ENCODE data around the gene PPP1R9A.

The PPP1R9A gene

DNA sequence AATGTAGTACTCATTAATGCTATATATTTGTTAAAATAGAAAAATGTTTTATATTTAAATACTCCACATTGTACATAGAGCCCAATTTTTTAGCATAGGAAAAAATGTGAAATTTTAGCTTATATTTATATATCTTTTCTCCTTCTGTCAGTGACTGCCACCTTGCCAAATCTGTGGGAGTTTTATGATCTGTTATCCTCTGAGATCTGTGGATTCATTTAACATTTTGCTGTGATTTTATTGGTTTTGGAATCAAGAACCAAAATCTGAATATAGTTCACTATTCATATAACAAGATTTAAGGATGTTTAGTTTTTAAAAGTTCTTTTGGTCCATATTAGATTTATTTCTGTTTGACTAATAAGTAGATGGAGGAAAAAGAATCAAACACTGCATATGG, 127.9 kb downstream of the PPP1R9A start:
- H4K91ac ChIP-seq (ENCODE audit: low read depth, low read length, poor library complexity), result no peak overlapping the region
- no peak overlapping the region for H2BK15ac ChIP-seq (ENCODE audit: low read length)
- no peak overlapping the region for H2AK5ac ChIP-seq (ENCODE audit: low read depth, low read length)
- no peaks in the 10 kb centered on the region for H3K36me3 ChIP-seq (replicated peaks in 1 of 2; ENCODE audit: control insufficient read depth in 2 of 2, insufficient read depth in 2 of 2, low read length in 2 of 2)
- H2BK5ac ChIP-seq (ENCODE audit: low read length), result no peak overlapping the region
- no peak overlapping the region for H3K4ac ChIP-seq (ENCODE audit: low read length)
- no peaks in the 10 kb centered on the region for H3K79me1 ChIP-seq (ENCODE audit: low read depth, low read length)
- no peaks in the 10 kb centered on the region for H3K4me1 ChIP-seq (ENCODE audit: control insufficient read depth in 2 of 2, insufficient read depth in 1 of 2, low read depth in 1 of 2, low read length in 2 of 2)
- no peak overlapping the region for H3K14ac ChIP-seq (ENCODE audit: low read length)
- no peak overlapping the region for H3K4me2 ChIP-seq (ENCODE audit: insufficient read depth, low read length, poor library complexity, severe bottlenecking)
- H3K27me3 ChIP-seq (ENCODE audit: control insufficient read depth in 3 of 3, insufficient read depth in 3 of 3, low read depth in 1 of 3, low read length in 3 of 3), result no peaks in the 10 kb centered on the region
- no peak overlapping the region for H3K23ac ChIP-seq (ENCODE audit: low read depth, low read length, poor library complexity)
- no peak overlapping the region for H4K8ac ChIP-seq (ENCODE audit: low read depth, low read length)
- H3K9me3 ChIP-seq (replicated peaks in 1 of 2; ENCODE audit: control insufficient read depth in 2 of 2, insufficient read depth in 1 of 2, low read depth in 1 of 2, low read length in 2 of 2), result no peaks in the 10 kb centered on the region
- no peak overlapping the region for H3K9ac ChIP-seq (ENCODE audit: low read depth, low read length, poor library complexity)
- no peak overlapping the region for H2BK12ac ChIP-seq (ENCODE audit: low read length)
- no peak overlapping the region for H2BK120ac ChIP-seq (ENCODE audit: low read depth, low read length)
- no peak overlapping the region for H3K18ac ChIP-seq (ENCODE audit: low read length)
- H3K27ac ChIP-seq (replicated peaks; ENCODE audit: low read length), result no peak overlapping the region
- H3K4me3 ChIP-seq (ENCODE audit: low read length in 2 of 2), result no peak overlapping the region
- no peak for DNase-seq (ENCODE audit: low spot score)
- no peak overlapping the region for H2AFZ ChIP-seq (ENCODE audit: low read length)

DNA sequence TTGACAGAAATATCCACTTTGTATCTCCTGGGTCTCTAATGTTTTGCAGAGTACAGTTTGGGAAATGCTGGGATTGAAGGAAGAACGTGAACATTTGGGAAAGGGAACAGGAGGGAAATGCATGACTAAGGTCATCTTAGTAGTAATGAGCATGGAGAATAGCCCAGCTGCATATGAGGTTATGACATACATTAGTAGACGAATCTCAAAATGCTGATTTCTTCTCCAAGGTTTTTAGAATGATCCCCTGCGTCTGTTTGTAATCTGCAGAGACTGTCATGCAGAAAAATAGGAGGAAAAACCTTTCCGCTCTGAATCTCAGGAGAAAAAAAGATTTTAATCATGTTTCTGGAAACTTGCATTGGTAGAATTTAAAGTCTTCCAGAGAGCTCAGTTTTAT, 133.6 kb downstream of the PPP1R9A start:
- Histone ChIP-seq H3K4ac (ENCODE audit: low read length) (no peak overlapping the region), H2BK120ac (ENCODE audit: low read depth, low read length) (no peak overlapping the region), H2BK5ac (ENCODE audit: low read length) (no peak overlapping the region), H3K79me1 (ENCODE audit: low read depth, low read length) (no peaks in the 10 kb centered on the region), H3K9me3 (replicated peaks in 1 of 2; ENCODE audit: control insufficient read depth in 2 of 2, insufficient read depth in 1 of 2, low read depth in 1 of 2, low read length in 2 of 2) (no peaks in the 10 kb centered on the region), H3K9ac (ENCODE audit: low read depth, low read length, poor library complexity) (no peak overlapping the region), H3K27ac (replicated peaks; ENCODE audit: low read length) (no peak overlapping the region), H3K18ac (ENCODE audit: low read length) (no peak overlapping the region), H2AK5ac (ENCODE audit: low read depth, low read length) (no peak overlapping the region), H3K36me3 (replicated peaks in 1 of 2; ENCODE audit: control insufficient read depth in 2 of 2, insufficient read depth in 2 of 2, low read length in 2 of 2) (no peaks in the 10 kb centered on the region), H3K14ac (ENCODE audit: low read length) (no peak overlapping the region), H3K23ac (ENCODE audit: low read depth, low read length, poor library complexity) (no peak overlapping the region), H4K8ac (ENCODE audit: low read depth, low read length) (no peak overlapping the region), H2BK15ac (ENCODE audit: low read length) (no peak overlapping the region), H2BK12ac (ENCODE audit: low read length) (no peak overlapping the region), H4K91ac (ENCODE audit: low read depth, low read length, poor library complexity) (no peak overlapping the region), H3K4me2 (ENCODE audit: insufficient read depth, low read length, poor library complexity, severe bottlenecking) (no peak overlapping the region), H2AFZ (ENCODE audit: low read length) (no peak overlapping the region), H3K27me3 (ENCODE audit: control insufficient read depth in 3 of 3, insufficient read depth in 3 of 3, low read depth in 1 of 3, low read length in 3 of 3) (no peaks in the 10 kb centered on the region), H3K4me1 (ENCODE audit: control insufficient read depth in 2 of 2, insufficient read depth in 1 of 2, low read depth in 1 of 2, low read length in 2 of 2) (peaks cover 0 to 1% of the 10 kb centered on the region in 2 donors), H3K4me3 (ENCODE audit: low read length in 2 of 2) (no peak overlapping the region)
- WGBS, 2 donors (ENCODE audit: extremely low coverage in 2 of 2, insufficient read length in 2 of 2, insufficient replicate concordance in 1 of 2), result no CpG with 5 or more reads among the region's 4 CpGs
- no peak for DNase-seq (ENCODE audit: low spot score)

DNA sequence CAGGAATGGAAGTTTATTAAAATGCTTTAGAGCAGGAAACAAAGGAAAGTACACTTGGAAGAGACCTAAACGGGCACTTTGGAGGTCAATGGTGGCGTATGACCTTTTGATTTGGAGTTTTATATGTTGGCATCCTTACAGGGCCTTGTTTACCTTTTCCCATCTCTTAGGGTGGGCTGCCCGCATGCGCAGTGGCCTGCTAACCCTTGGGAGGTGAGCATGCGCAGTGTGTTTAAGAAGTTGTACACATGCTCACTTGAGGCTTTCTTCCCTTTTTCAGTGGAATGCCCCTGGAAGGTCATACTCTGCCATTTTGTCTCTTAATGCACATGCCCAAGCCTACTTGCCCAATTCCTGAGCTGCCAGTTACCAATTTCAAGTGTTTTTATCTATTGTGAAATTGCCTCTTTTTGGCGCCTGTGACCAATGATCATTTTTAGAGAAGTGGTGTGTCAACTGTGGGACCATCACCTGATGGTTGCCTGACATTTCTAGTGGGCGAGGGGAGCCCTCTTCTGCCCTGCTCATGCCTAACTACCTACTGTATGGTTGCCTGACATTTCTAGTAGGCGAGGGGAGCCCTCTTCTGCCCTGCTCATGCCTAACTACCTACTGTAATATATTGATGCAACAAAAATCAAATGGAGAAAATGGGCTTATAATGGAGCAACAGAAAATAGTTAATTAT, 138.0 kb downstream of the PPP1R9A start:
- WGBS, 2 donors (ENCODE audit: extremely low coverage in 2 of 2, insufficient read length in 2 of 2, insufficient replicate concordance in 1 of 2), result no CpG with 5 or more reads among the region's 8 CpGs
- no peak overlapping the region for H3K4ac ChIP-seq (ENCODE audit: low read length)
- no peak overlapping the region for H4K91ac ChIP-seq (ENCODE audit: low read depth, low read length, poor library complexity)
- H3K4me3 ChIP-seq (ENCODE audit: low read length in 2 of 2), result no peak overlapping the region
- H3K18ac ChIP-seq (ENCODE audit: low read length), result no peak overlapping the region
- H3K4me1 ChIP-seq (ENCODE audit: control insufficient read depth in 2 of 2, insufficient read depth in 1 of 2, low read depth in 1 of 2, low read length in 2 of 2), result peaks cover 1 to 8% of the 10 kb centered on the region in 2 donors
- H2AK5ac ChIP-seq (ENCODE audit: low read depth, low read length), result no peak overlapping the region
- H2BK5ac ChIP-seq (ENCODE audit: low read length), result no peak overlapping the region
- H3K9ac ChIP-seq (ENCODE audit: low read depth, low read length, poor library complexity), result no peak overlapping the region
- H3K4me2 ChIP-seq (ENCODE audit: insufficient read depth, low read length, poor library complexity, severe bottlenecking), result no peak overlapping the region
- no peak overlapping the region for H3K14ac ChIP-seq (ENCODE audit: low read length)
- DNase-seq (ENCODE audit: low spot score), result no peak
- no peak overlapping the region for H3K27ac ChIP-seq (replicated peaks; ENCODE audit: low read length)
- H3K9me3 ChIP-seq (replicated peaks in 1 of 2; ENCODE audit: control insufficient read depth in 2 of 2, insufficient read depth in 1 of 2, low read depth in 1 of 2, low read length in 2 of 2), result no peaks in the 10 kb centered on the region
- no peak overlapping the region for H2BK12ac ChIP-seq (ENCODE audit: low read length)
- no peak overlapping the region for H4K8ac ChIP-seq (ENCODE audit: low read depth, low read length)
- no peak overlapping the region for H2BK15ac ChIP-seq (ENCODE audit: low read length)
- no peak overlapping the region for H2BK120ac ChIP-seq (ENCODE audit: low read depth, low read length)
- H3K27me3 ChIP-seq (ENCODE audit: control insufficient read depth in 3 of 3, insufficient read depth in 3 of 3, low read depth in 1 of 3, low read length in 3 of 3), result no peaks in the 10 kb centered on the region
- no peaks in the 10 kb centered on the region for H3K36me3 ChIP-seq (replicated peaks in 1 of 2; ENCODE audit: control insufficient read depth in 2 of 2, insufficient read depth in 2 of 2, low read length in 2 of 2)
- H2AFZ ChIP-seq (ENCODE audit: low read length), result no peak overlapping the region
- no peak overlapping the region for H3K23ac ChIP-seq (ENCODE audit: low read depth, low read length, poor library complexity)
- no peaks in the 10 kb centered on the region for H3K79me1 ChIP-seq (ENCODE audit: low read depth, low read length)

DNA sequence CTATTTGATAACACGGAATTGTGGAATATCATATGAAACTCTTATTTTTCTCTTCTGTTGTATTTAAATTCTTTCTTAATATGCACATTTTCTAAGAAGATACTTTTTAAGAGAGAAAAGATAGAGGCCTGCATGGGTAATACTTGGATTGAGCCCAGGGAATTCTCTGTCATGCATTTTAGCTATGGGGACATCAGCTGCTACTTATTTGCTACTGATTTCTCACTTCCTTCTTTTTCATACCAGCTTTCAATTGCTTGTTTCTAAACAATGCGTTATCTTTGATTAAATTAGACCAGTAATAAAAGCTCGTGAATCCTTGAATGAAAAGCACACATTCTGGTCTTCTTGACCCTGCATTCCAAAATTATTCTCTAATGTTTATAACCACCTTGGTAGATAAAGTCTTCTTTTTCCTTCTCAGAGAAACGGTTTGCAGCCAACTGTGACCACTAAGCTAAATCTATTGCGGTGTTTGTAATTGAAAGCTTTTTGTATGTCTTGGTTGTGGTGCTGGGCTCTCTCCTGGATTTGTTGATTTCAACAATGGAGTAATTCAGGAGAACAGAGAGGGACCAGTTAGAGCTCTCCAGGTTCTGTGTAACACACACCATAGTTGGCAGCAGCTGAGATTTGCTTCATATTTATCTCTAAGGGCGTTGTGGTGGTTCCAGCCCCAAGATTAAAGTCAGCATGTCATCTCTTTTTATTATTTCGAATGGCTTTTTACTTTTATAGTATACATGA, 139.3 kb downstream of the PPP1R9A start:
- Histone ChIP-seq H3K9me3 (replicated peaks in 1 of 2; ENCODE audit: control insufficient read depth in 2 of 2, insufficient read depth in 1 of 2, low read depth in 1 of 2, low read length in 2 of 2) (no peaks in the 10 kb centered on the region), H3K9ac (ENCODE audit: low read depth, low read length, poor library complexity) (no peak overlapping the region), H3K14ac (ENCODE audit: low read length) (no peak overlapping the region), H2AK5ac (ENCODE audit: low read depth, low read length) (no peak overlapping the region), H3K36me3 (replicated peaks in 1 of 2; ENCODE audit: control insufficient read depth in 2 of 2, insufficient read depth in 2 of 2, low read length in 2 of 2) (no peaks in the 10 kb centered on the region), H3K4me1 (ENCODE audit: control insufficient read depth in 2 of 2, insufficient read depth in 1 of 2, low read depth in 1 of 2, low read length in 2 of 2) (peaks cover 1 to 8% of the 10 kb centered on the region in 2 donors), H2BK120ac (ENCODE audit: low read depth, low read length) (no peak overlapping the region), H4K8ac (ENCODE audit: low read depth, low read length) (no peak overlapping the region), H3K27ac (replicated peaks; ENCODE audit: low read length) (no peak overlapping the region), H3K4me2 (ENCODE audit: insufficient read depth, low read length, poor library complexity, severe bottlenecking) (no peak overlapping the region), H3K4ac (ENCODE audit: low read length) (no peak overlapping the region), H3K18ac (ENCODE audit: low read length) (no peak overlapping the region), H3K23ac (ENCODE audit: low read depth, low read length, poor library complexity) (no peak overlapping the region), H2BK5ac (ENCODE audit: low read length) (no peak overlapping the region), H2BK15ac (ENCODE audit: low read length) (no peak overlapping the region), H3K79me1 (ENCODE audit: low read depth, low read length) (no peaks in the 10 kb centered on the region), H4K91ac (ENCODE audit: low read depth, low read length, poor library complexity) (no peak overlapping the region), H3K27me3 (ENCODE audit: control insufficient read depth in 3 of 3, insufficient read depth in 3 of 3, low read depth in 1 of 3, low read length in 3 of 3) (no peaks in the 10 kb centered on the region), H2AFZ (ENCODE audit: low read length) (no peak overlapping the region), H3K4me3 (ENCODE audit: low read length in 2 of 2) (no peak overlapping the region), H2BK12ac (ENCODE audit: low read length) (no peak overlapping the region)
- WGBS, 2 donors (ENCODE audit: extremely low coverage in 2 of 2, insufficient read length in 2 of 2, insufficient replicate concordance in 1 of 2), result no CpG with 5 or more reads among the region's 7 CpGs
- DNase-seq (ENCODE audit: low spot score), result no peak
